NCI-H446 treated with DMSO at 0.1 percent for 48 hours (cell line): Measurements from ENCODE around the gene DMD.

Experiments used
- DNase-seq: peaks from one replicate; lab custom pipeline; 2025; lab: John Stamatoyannopoulos, UW

The DMD gene

GRCh38 chrX:32483534-32484136 lies 727.7 kb downstream of the DMD start:
- no peak for DNase-seq

- DNase-seq = no peak
Measured at GRCh38 chrX:32480019-32480418, 731.3 kb downstream of the DMD start.

DNA sequence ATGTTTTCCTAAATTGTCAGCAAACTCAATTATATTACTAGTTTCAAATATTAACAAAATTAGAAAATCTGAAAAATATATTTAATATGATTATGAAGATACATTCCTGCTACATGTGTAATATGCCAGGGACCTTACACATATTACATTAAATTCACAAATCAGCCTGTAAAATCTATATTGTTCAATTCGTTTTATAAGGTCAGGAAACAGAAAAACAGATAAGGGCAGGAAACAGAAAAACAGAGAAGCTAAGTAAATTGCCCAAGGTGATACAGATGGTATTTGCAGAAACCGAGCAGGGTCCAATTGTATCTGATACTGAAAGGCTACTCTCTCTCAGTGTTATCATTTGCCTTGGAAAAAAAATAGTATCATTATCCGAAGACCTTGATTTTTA lies 739.0 kb downstream of the DMD start:
- DNase-seq = no peak

GRCh38 chrX:32455704-32456103 lies 755.6 kb downstream of the DMD start:
- DNase-seq = no peak

- DNase-seq = no peak
Measured at GRCh38 chrX:32451954-32452695, 759.2 kb downstream of the DMD start.

GRCh38 chrX:32448945-32449344 lies 762.4 kb downstream of the DMD start:
- DNase-seq = no peak

DNA sequence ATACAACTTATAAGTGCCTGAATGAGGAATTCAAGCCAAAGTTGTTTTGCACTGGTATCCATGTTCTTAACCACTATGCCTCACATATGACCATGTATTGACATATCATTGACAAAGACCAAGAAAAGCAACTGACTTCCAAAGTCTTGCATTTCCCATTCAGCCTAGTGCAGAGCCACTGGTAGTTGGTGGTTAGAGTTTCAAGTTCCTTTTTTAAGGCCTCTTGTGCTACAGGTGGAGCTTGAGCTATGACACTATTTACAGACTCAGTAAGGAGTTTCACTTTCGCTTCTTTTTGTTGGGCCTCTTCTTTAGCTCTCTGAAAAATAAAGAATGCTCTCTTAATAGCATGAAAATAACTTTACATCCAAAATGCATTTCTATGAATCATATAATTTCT lies 763.0 kb downstream of the DMD start:
- DNase-seq = no peak

DNA sequence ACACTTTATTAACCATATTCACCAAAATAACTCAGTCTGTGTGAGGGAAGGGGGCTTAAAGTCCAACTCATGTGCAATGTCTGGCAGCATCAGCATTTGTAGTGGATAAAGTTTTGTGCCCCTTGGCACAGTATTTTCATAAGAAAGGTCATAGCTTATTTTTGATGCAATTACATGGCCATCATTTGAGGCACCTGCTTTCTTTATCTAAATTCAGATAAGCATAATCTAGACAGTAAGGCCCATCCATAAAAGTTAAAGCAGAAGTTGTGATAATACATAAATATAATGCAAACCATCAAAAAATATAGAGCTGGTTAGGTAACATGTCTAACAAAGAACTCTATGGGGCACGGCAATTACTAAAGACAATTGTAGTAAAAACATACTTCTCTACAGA lies 763.7 kb downstream of the DMD start:
- no peak for DNase-seq

DNA sequence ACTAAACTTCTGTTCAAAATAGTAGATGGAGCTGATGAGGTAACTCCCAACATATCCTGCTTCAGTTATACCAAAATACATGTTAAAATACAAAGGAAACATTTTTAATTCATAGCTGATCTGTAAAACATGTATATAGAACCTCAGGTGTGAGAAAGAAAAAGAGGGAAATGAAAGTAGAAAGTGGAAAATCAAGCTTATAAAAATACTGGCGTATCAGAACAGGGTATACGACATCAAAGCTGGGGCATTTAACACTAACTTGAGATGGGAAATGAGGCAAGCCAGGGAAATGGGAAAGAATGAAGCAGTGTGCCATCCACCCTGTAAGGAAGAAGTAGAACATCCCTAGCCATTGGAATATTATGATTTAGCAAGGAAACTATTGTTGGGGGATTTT lies 767.5 kb downstream of the DMD start:
- no peak for DNase-seq

DNA sequence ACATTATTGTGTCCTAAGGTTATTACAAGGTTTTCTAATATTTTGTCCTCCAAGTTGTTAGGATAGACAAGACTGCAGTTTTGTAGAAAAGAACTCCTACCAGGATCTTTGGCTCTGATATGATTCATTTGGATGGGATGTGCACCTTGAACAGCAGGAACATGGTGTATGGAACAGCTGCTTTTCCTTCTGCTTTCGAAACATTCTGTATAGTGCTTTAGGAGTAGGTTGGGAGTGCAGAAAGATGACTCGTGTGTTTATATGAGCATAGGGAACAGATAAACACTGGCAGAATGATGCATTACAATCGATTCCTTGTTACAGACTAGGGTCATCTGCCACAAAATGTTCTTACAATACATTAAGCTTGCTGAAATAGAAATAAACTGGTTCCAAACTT lies 790.1 kb downstream of the DMD start:
- DNase-seq = no peak

- no peak for DNase-seq
Measured at GRCh38 chrX:32408389-32408788, 803.0 kb downstream of the DMD start.

GRCh38 chrX:32397562-32398216 lies 813.7 kb downstream of the DMD start:
- DNase-seq = no peak

GRCh38 chrX:32395878-32396277 lies 815.5 kb downstream of the DMD start:
- no peak for DNase-seq

DNA sequence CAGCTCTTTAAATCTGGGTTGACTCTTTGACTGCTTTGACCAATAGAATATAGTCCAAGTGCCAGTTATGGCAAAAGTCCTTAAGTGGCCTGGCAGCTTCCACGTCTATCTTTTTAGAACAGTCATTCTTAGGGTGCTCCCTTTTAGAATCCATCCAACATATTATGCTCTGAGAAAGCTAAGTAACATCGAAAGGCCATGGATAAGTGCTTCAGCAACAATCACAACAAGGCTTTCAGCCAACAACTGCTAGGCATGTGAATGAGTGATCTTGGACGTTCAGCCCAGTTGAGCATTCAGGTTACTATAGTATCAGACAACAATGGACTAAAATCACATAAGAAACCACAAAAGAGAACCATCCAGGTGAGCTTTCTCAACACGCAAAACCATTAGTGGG lies 818.7 kb downstream of the DMD start:
- no peak for DNase-seq

GRCh38 chrX:32370456-32371205 lies 840.7 kb downstream of the DMD start:
- DNase-seq = no peak

GRCh38 chrX:32293962-32294700 lies 917.2 kb downstream of the DMD start:
- no peak for DNase-seq

- DNase-seq = no peak
Measured at GRCh38 chrX:32289356-32289755, 922.0 kb downstream of the DMD start.

DNA sequence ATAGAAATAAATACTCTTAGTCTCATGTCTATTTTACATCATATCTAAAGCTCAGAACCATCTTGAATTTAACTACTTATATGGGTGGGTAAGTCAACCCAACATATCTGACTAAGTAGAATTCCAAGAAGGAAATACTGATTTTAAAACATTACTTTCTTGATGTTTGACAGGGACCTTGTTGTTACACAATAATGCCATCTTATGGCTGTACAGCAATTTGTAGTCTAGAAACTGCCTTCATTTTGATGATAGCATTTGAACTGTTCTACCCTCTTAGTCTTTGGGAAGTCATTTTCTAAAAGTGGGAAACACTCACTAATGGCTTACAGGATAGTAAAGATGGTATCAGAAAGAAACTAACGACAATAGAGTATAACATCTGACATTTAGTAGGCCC lies 929.5 kb downstream of the DMD start:
- DNase-seq = no peak

DNA sequence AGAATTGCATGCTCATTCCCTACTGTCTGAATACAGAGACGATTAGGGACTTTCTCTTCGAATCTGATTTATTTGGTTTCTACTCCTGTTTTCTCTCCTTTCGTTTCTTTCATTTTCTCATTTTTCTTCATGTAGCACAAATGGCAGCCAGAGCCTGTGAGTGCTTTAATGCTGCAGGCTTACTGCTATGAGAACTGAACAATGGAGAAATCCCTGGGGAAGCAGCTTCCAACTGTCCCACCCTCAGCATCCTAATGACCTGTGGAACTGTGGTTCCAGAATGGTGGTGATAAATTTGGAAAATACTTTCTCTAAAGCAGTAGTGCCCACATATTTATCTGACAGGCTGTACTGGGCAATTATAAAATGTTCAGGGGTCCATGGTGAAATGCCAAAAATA lies 930.4 kb downstream of the DMD start:
- no peak for DNase-seq

- DNase-seq = no peak
Measured at GRCh38 chrX:32280489-32280888, 930.9 kb downstream of the DMD start.

GRCh38 chrX:32276153-32276552 lies 935.2 kb downstream of the DMD start:
- DNase-seq = no peak

- DNase-seq = no peak
Measured at GRCh38 chrX:32269866-32270265, 941.5 kb downstream of the DMD start.
